Umbilical cord (tissue), 2 donors: Measurements from ENCODE around the gene PRPSAP2. TPM values are rescaled to one million over a fixed set of nuclear protein-coding genes. Genes with fewer than 3 reads are reported as not detected.

Experiments
- DNase-seq: peaks from one replicate; pipeline ENCODE4 v3.0.0-alpha.2; 2015; ENCODE audit warnings: low spot score
- total RNA-seq: library from RNA; depleted of rRNA; stranded (reverse); fragments of >200 nt; gene quantifications from one replicate; pipeline ENCODE4 v1.2.3, GENCODE V29; 2014; ENCODE audit warnings: low replicate concordance; ENCODE audit not compliant: insufficient read depth

The PRPSAP2 gene
- total RNA-seq, 1 donor from 2014 or later, result 43.6 TPM

DNA sequence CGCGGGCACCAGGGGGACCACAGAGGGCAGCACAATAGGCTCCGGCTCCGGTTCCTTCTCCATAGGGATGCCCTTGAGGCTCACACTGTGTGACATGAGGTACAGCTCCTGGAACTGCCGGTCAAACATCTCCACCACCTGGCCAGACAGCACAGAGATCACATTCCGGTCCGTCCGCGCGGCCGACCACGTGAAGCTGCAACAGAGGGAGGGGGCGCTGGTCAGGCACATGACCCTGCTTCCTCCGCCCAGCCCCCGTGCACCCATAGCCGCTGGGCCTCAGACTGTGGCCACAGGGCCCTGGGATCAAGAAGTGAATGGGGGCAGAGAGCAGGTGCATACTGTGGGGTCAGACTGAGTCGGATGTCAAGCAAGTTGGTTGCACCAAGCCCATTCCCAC, 120.7 kb downstream of the PRPSAP2 start:
- no peak for DNase-seq

Other genes with a start within 250 kb of the PRPSAP2 start
- gene TBC1D28, start 213.7 kb upstream of the PRPSAP2 start, total RNA-seq, result 1.2 TPM
- gene FOXO3B, start 175.8 kb upstream of the PRPSAP2 start, total RNA-seq, result 1.9 TPM
- gene FBXW10, start 114.1 kb upstream of the PRPSAP2 start, total RNA-seq, result 0.24 TPM
- gene TVP23B, start 76.9 kb upstream of the PRPSAP2 start, total RNA-seq, result 69.8 TPM
- 0.48 TPM for gene SLC5A10, start 94.0 kb downstream of the PRPSAP2 start, total RNA-seq
- gene FAM83G, start 146.6 kb downstream of the PRPSAP2 start, total RNA-seq, result 4.8 TPM
- gene GRAP, start 188.8 kb downstream of the PRPSAP2 start, total RNA-seq, result 5.1 TPM